Keratinocyte (primary cell): ENCODE data around the gene ADAMTSL3. TPM values are rescaled to one million over a fixed set of nuclear protein-coding genes. Genes with fewer than 3 reads are reported as not detected.
"Not testable (repeated sequence)": the region's sequence is repeated elsewhere in the genome, so short reads cannot be mapped to it uniquely, and the experiment has no call there.

ENCODE experiments used
- DNase-seq: peaks from one replicate; pipeline ENCODE4 v3.0.0-alpha.2; 2011; ENCODE audit warnings: low read depth, missing footprints, low spot score
- FAIRE-seq: peaks from 2 replicates; lab custom pipeline; 2011; peaks lifted over from hg19 to GRCh38; lab: Jason Lieb, UNC
- H2AFZ ChIP-seq: 2 replicates; pipeline ENCODE4 v1.6.0; 2012; ENCODE audit warnings: low read length, control low read depth, inconsistent platforms; ENCODE audit not compliant: control insufficient read depth
- H3K27ac ChIP-seq: 2 replicates; pipeline ENCODE4 v1.5.1; 2011; ENCODE audit warnings: low read length; ENCODE audit not compliant: control insufficient read depth, insufficient read depth
- H3K27me3 ChIP-seq: 3 replicates; pipeline ENCODE4 v1.6.0; 2011; ENCODE audit warnings: low read length; ENCODE audit not compliant: control insufficient read depth, insufficient read depth; ENCODE audit errors: extremely low read depth
- H3K36me3 ChIP-seq, 2 experiments: 2 replicates in 1 of 2; 3 replicates in 1 of 2; pipeline ENCODE4 v1.5.1; 2011; ENCODE audit warnings: low read length in 2 of 2, mild to moderate bottlenecking in 1 of 2; ENCODE audit not compliant: control insufficient read depth in 2 of 2, insufficient read depth in 2 of 2; ENCODE audit errors: extremely low read depth in 1 of 2
- H3K4me1 ChIP-seq: 3 replicates; pipeline ENCODE4 v1.5.1; 2011; ENCODE audit warnings: low read length; ENCODE audit not compliant: control insufficient read depth, insufficient read depth; ENCODE audit errors: extremely low read depth
- H3K4me2 ChIP-seq: 3 replicates; pipeline ENCODE4 v1.6.0; 2011; ENCODE audit warnings: low read depth, low read length; ENCODE audit not compliant: control insufficient read depth, insufficient read depth; ENCODE audit errors: extremely low read depth
- H3K4me3 ChIP-seq, 3 experiments: fragments of 200-600 bp in 1 of 3; sonication (generic) in 1 of 3; 2 replicates in 2 of 3; 3 replicates in 1 of 3; pipeline ENCODE4 v1.5.1; 2011 to 2016; ENCODE audit warnings: low read length in 3 of 3, mild to moderate bottlenecking in 3 of 3, control low read depth in 2 of 3, inconsistent platforms in 1 of 3, low read depth in 1 of 3, mixed read lengths in 1 of 3, mixed run types in 1 of 3, moderate library complexity in 1 of 3; ENCODE audit not compliant: control insufficient read depth in 2 of 3, insufficient read depth in 2 of 3; ENCODE audit errors: extremely low read depth in 1 of 3
- H3K79me2 ChIP-seq: 2 replicates; pipeline ENCODE4 v1.6.0; 2012; ENCODE audit warnings: low read length; ENCODE audit not compliant: control insufficient read depth, insufficient read depth
- H3K9ac ChIP-seq: 3 replicates; pipeline ENCODE4 v1.6.0; 2011; ENCODE audit warnings: low read length; ENCODE audit not compliant: control insufficient read depth, insufficient read depth; ENCODE audit errors: extremely low read depth
- H3K9me1 ChIP-seq: 3 replicates; pipeline ENCODE4 v1.6.0; 2011; ENCODE audit warnings: low read length; ENCODE audit not compliant: control insufficient read depth, insufficient read depth; ENCODE audit errors: extremely low read depth
- H3K9me3 ChIP-seq: 2 replicates; pipeline ENCODE4 v1.5.1; 2012; ENCODE audit warnings: low read depth, low read length; ENCODE audit not compliant: control insufficient read depth
- H4K20me1 ChIP-seq: 3 replicates; pipeline ENCODE4 v1.6.0; 2011; ENCODE audit warnings: low read length; ENCODE audit not compliant: control insufficient read depth, insufficient read depth; ENCODE audit errors: extremely low read depth
- CTCF ChIP-seq, 3 experiments: IDR thresholded peaks in 1 of 3; conservative IDR thresholded peaks in 1 of 3; optimal IDR thresholded peaks in 1 of 3; 2 replicates in 2 of 3; 3 replicates in 1 of 3; pipeline versions ENCODE3 to v1.5.1; 2011; ENCODE audit warnings: low read length in 3 of 3, mild to moderate bottlenecking in 3 of 3, moderate library complexity in 2 of 3, control low read depth in 1 of 3, inconsistent platforms in 1 of 3; ENCODE audit not compliant: insufficient read depth in 2 of 3; ENCODE audit errors: extremely low read depth in 1 of 3
- EZH2 ChIP-seq: IDR thresholded peaks from one replicate; pipeline ENCODE4 v1.6.1; 2012; ENCODE audit warnings: inconsistent platforms, mild to moderate bottlenecking, low read length, moderate library complexity
- dilution Hi-C: fragments of 300-500 bp; cut with MboI; formaldehyde crosslinking; loops from one replicate; pipeline ENCODE4 v1.7.0; 2020; ENCODE audit warnings: low sequenced_read_pairs; ENCODE audit not compliant: extremely low pct_ligation_motif_present
- polyA plus RNA-seq, 5 experiments: library from polyadenylated mRNA; depleted of rRNA in 3 of 5; stranded (reverse) in 3 of 5; stranded (forward) in 1 of 5; unstranded in 1 of 5; fragments of >200 nt; gene quantifications; 1 replicate in 1 of 5; 2 replicates in 3 of 5; 3 replicates in 1 of 5; pipeline versions ENCODE4 v1.2.1 to v1.2.3, GENCODE V29; 2011 to 2012; ENCODE audit warnings: missing spikeins in 2 of 5, low read depth in 1 of 5, low replicate concordance in 1 of 5

The ADAMTSL3 gene
- polyA plus RNA-seq, 1 donor (not counting 4 experiments of a cell fraction or from before 2014, with no cell fraction given), result 0.01 TPM

- H3K27me3 ChIP-seq, result no peaks in the 10 kb centered on the region
- no peak for DNase-seq
- H4K20me1 ChIP-seq, result no peaks in the 10 kb centered on the region
- dilution Hi-C loops, result no loop called here
- no peak overlapping the region for H3K9ac ChIP-seq
- no peaks in the 10 kb centered on the region for H3K79me2 ChIP-seq
- H3K4me1 ChIP-seq, result peaks cover 4% of the 10 kb centered on the region
- no peak overlapping the region for H3K4me3 ChIP-seq
- H2AFZ ChIP-seq, result no peak overlapping the region
- no peaks in the 10 kb centered on the region for H3K9me3 ChIP-seq
- TF ChIP-seq EZH2 (no peak), CTCF (optimal IDR thresholded peaks at IDR 0.05 in 1 of 3, IDR thresholded peaks at IDR 0.05 in 1 of 3, conservative IDR thresholded peaks at IDR 0.05 in 1 of 3; ENCODE audit: extremely low read depth in 1 of 3, insufficient read depth in 2 of 3, low read length in 3 of 3) (no peak)
- no peak overlapping the region for H3K27ac ChIP-seq
- H3K4me2 ChIP-seq, result no peak overlapping the region
- H3K36me3 ChIP-seq, result no peaks in the 10 kb centered on the region
- H3K9me1 ChIP-seq, result no peaks in the 10 kb centered on the region
- no peak for FAIRE-seq
Measured at GRCh38 chr15:83700082-83700481, 46.2 kb downstream of the ADAMTSL3 start.

- H4K20me1 ChIP-seq, dilution Hi-C loops, H3K79me2 ChIP-seq, H3K9ac ChIP-seq, H3K4me2 ChIP-seq, H3K9me1 ChIP-seq, H3K4me3 ChIP-seq, FAIRE-seq, H3K36me3 ChIP-seq, DNase-seq, H3K27ac ChIP-seq, H3K9me3 ChIP-seq, H3K27me3 ChIP-seq, H2AFZ ChIP-seq, H3K4me1 ChIP-seq: not testable (repeated sequence)
Measured at GRCh38 chr15:83702314-83702713, 48.4 kb downstream of the ADAMTSL3 start.

GRCh38 chr15:83708328-83708727 is 54.4 kb downstream of the ADAMTSL3 start:
- H4K20me1 ChIP-seq, result no peaks in the 10 kb centered on the region
- no peaks in the 10 kb centered on the region for H3K36me3 ChIP-seq
- FAIRE-seq (no peak), DNase-seq (no peak)
- H3K9ac ChIP-seq, result no peak overlapping the region
- H3K27ac ChIP-seq, result no peak overlapping the region
- dilution Hi-C loops, result no loop called here
- H3K27me3 ChIP-seq, result no peaks in the 10 kb centered on the region
- H3K4me2 ChIP-seq, result no peak overlapping the region
- no peaks in the 10 kb centered on the region for H3K9me3 ChIP-seq
- no peaks in the 10 kb centered on the region for H3K4me1 ChIP-seq
- no peaks in the 10 kb centered on the region for H3K79me2 ChIP-seq
- TF ChIP-seq EZH2 (no peak), CTCF (optimal IDR thresholded peaks at IDR 0.05 in 1 of 3, IDR thresholded peaks at IDR 0.05 in 1 of 3, conservative IDR thresholded peaks at IDR 0.05 in 1 of 3; ENCODE audit: extremely low read depth in 1 of 3, insufficient read depth in 2 of 3, low read length in 3 of 3) (no peak)
- H3K4me3 ChIP-seq, result no peak overlapping the region
- H3K9me1 ChIP-seq, result no peaks in the 10 kb centered on the region
- H2AFZ ChIP-seq, result no peak overlapping the region
